Measurements from ENCODE around the gene ENAM. TPM values are rescaled to one million over a fixed set of nuclear protein-coding genes. Genes with fewer than 3 reads are reported as not detected.

ENAM gene
- total RNA-seq, 6 experiments from 2014 or later: 0.02 to 0.14 (median 0.10) TPM; not detected in 1

- peak overlapping the region; percentile 84 for H3K4me3 Mint-ChIP-seq
- peak overlapping the region; percentile 8; the same call in 1 of the 2 replicates for H3K27ac Mint-ChIP-seq
- H3K9me3 Mint-ChIP-seq: no peaks in the 10 kb centered on the region
- peaks cover 2% of the 10 kb centered on the region; the same call in 1 of the 2 replicates for H3K27me3 Mint-ChIP-seq (ENCODE audit: insufficient read depth)
- no peaks in the 10 kb centered on the region for H3K36me3 Mint-ChIP-seq (ENCODE audit: low read depth)
- H3K4me1 Mint-ChIP-seq (ENCODE audit: low read depth): peaks cover 19% of the 10 kb centered on the region
- DNase-seq: no peak
- TF ChIP-seq CTCF (IDR thresholded peaks at IDR 0.05): no peak
Measured at GRCh38 chr4:70613306-70614183, 15.0 kb upstream of the ENAM start.

GRCh38 chr4:70614184-70614555 is 14.4 kb upstream of the ENAM start:
- no peaks in the 10 kb centered on the region for H3K36me3 Mint-ChIP-seq (ENCODE audit: low read depth)
- peak overlapping the region; percentile 84 for H3K4me3 Mint-ChIP-seq
- no peaks in the 10 kb centered on the region for H3K9me3 Mint-ChIP-seq
- DNase-seq: no peak
- peaks cover 2% of the 10 kb centered on the region; the same call in 1 of the 2 replicates for H3K27me3 Mint-ChIP-seq (ENCODE audit: insufficient read depth)
- no peak for TF ChIP-seq CTCF (IDR thresholded peaks at IDR 0.05)
- H3K4me1 Mint-ChIP-seq (ENCODE audit: low read depth): peaks cover 19% of the 10 kb centered on the region
- H3K27ac Mint-ChIP-seq: peak overlapping the region; percentile 8; the same call in 1 of the 2 replicates

GRCh38 chr4:70619288-70619687 is 9.3 kb upstream of the ENAM start:
- H3K4me1 Mint-ChIP-seq (ENCODE audit: low read depth): peaks cover 2% of the 10 kb centered on the region
- H3K9me3 Mint-ChIP-seq: no peaks in the 10 kb centered on the region
- H3K4me3 Mint-ChIP-seq: no peak overlapping the region
- H3K36me3 Mint-ChIP-seq (ENCODE audit: low read depth): no peaks in the 10 kb centered on the region
- no peak overlapping the region for H3K27ac Mint-ChIP-seq
- H3K27me3 Mint-ChIP-seq (ENCODE audit: insufficient read depth): no peaks in the 10 kb centered on the region; the same call in 1 of the 2 replicates
- no peak for TF ChIP-seq CTCF (IDR thresholded peaks at IDR 0.05)
- DNase-seq: no peak

- Mint-ChIP-seq H3K27me3 (ENCODE audit: insufficient read depth) (no peaks in the 10 kb centered on the region; the same call in 1 of the 2 replicates), H3K4me3 (no peak overlapping the region), H3K4me1 (ENCODE audit: low read depth) (no peaks in the 10 kb centered on the region), H3K36me3 (ENCODE audit: low read depth) (no peaks in the 10 kb centered on the region), H3K27ac (no peak overlapping the region), H3K9me3 (no peaks in the 10 kb centered on the region)
- DNase-seq: no peak
- TF ChIP-seq CTCF (IDR thresholded peaks at IDR 0.05): no peak
Measured at GRCh38 chr4:70619778-70620177, 8.8 kb upstream of the ENAM start.

GRCh38 chr4:70623323-70623722 is 5.2 kb upstream of the ENAM start:
- Mint-ChIP-seq H3K4me1 (ENCODE audit: low read depth) (peaks cover 5% of the 10 kb centered on the region; the same call in 1 of the 2 replicates), H3K27me3 (ENCODE audit: insufficient read depth) (peaks cover 2% of the 10 kb centered on the region; the same call in 1 of the 2 replicates), H3K9me3 (no peaks in the 10 kb centered on the region), H3K4me3 (no peak overlapping the region), H3K27ac (no peak overlapping the region), H3K36me3 (ENCODE audit: low read depth) (no peaks in the 10 kb centered on the region)
- no peak for TF ChIP-seq CTCF (IDR thresholded peaks at IDR 0.05)
- DNase-seq: no peak
